Neutrophil (primary cell): ENCODE results near the gene CGB7.
"Not testable (repeated sequence)": the region's sequence is repeated elsewhere in the genome, so short reads cannot be mapped to it uniquely, and the experiment has no call there.

ENCODE experiments used
- H3K27ac ChIP-seq: fragments of 200-600 bp; sonication (generic); 2 replicates; pipeline ENCODE4 v1.5.1; 2016; ENCODE audit warnings: mild to moderate bottlenecking, moderate library complexity
- H3K27me3 ChIP-seq: fragments of 200-600 bp; sonication (generic); 2 replicates; pipeline ENCODE4 v1.6.0; 2016; ENCODE audit warnings: mild to moderate bottlenecking
- H3K36me3 ChIP-seq: fragments of 200-600 bp; sonication (generic); 2 replicates; pipeline ENCODE4 v1.5.1; 2017
- H3K4me1 ChIP-seq, 2 experiments: fragments of 200-600 bp in 1 of 2; sonication (generic) in 1 of 2; 1 replicate in 1 of 2; 2 replicates in 1 of 2; pipeline versions ENCODE4 v1.5.1 to v1.6.1; 2013 to 2016; ENCODE audit warnings: low read depth in 1 of 2, low read length in 1 of 2, mild to moderate bottlenecking in 1 of 2, moderate library complexity in 1 of 2; ENCODE audit not compliant: control insufficient read depth in 1 of 2, insufficient read depth in 1 of 2
- H3K4me3 ChIP-seq, 2 experiments: fragments of 200-600 bp in 1 of 2; sonication (generic) in 1 of 2; 1 replicate in 1 of 2; 2 replicates in 1 of 2; pipeline ENCODE4 v1.5.1; 2013 to 2016; ENCODE audit warnings: low read depth in 1 of 2, low read length in 1 of 2, mild to moderate bottlenecking in 1 of 2, moderate library complexity in 1 of 2
- H3K9me3 ChIP-seq: fragments of 200-600 bp; sonication (generic); 2 replicates; pipeline ENCODE4 v1.5.1; 2016
- CTCF ChIP-seq: fragments of 200-600 bp; sonication (generic); IDR thresholded peaks from 2 replicates; pipeline ENCODE4 v1.5.1; 2016; ENCODE audit warnings: antibody characterized with exemption

Gene CGB7

GRCh38 chr19:49061445-49061844, 3.9 kb upstream of the CGB7 start:
- TF ChIP-seq CTCF = no peak
- Histone ChIP-seq H3K4me3 (no peak overlapping the region), H3K4me1 (peaks cover 12 to 14% of the 10 kb centered on the region in 2 experiments), H3K36me3 (no peaks in the 10 kb centered on the region), H3K27me3 (peaks cover 100% of the 10 kb centered on the region), H3K27ac (no peak overlapping the region), H3K9me3 (no peaks in the 10 kb centered on the region)

GRCh38 chr19:49061000-49061399, 3.5 kb upstream of the CGB7 start:
- no peak for TF ChIP-seq CTCF
- Histone ChIP-seq H3K4me3 (no peak overlapping the region), H3K27me3 (peaks cover 100% of the 10 kb centered on the region), H3K27ac (no peak overlapping the region), H3K36me3 (no peaks in the 10 kb centered on the region), H3K4me1 (peaks cover 16 to 18% of the 10 kb centered on the region in 2 experiments), H3K9me3 (no peaks in the 10 kb centered on the region)

- Histone ChIP-seq H3K4me3 (no peak overlapping the region), H3K36me3 (no peaks in the 10 kb centered on the region), H3K4me1 (peaks cover 18 to 21% of the 10 kb centered on the region in 2 experiments), H3K27ac (no peak overlapping the region), H3K27me3 (peaks cover 93% of the 10 kb centered on the region), H3K9me3 (no peaks in the 10 kb centered on the region)
- TF ChIP-seq CTCF = no peak
These were observed 1.5 kb upstream of the CGB7 start for GRCh38 chr19:49059053-49059452.

GRCh38 chr19:49058562-49058961, 1.0 kb upstream of the CGB7 start:
- Histone ChIP-seq H3K27ac (no peak overlapping the region), H3K27me3 (peaks cover 89% of the 10 kb centered on the region), H3K36me3 (no peaks in the 10 kb centered on the region), H3K4me1 (peaks cover 18 to 21% of the 10 kb centered on the region in 2 experiments), H3K4me3 (no peak overlapping the region), H3K9me3 (no peaks in the 10 kb centered on the region)
- no peak for TF ChIP-seq CTCF

GRCh38 chr19:49056902-49057596, 500 bp downstream of the CGB7 start:
- Histone ChIP-seq H3K4me1 (peaks cover 18 to 21% of the 10 kb centered on the region in 2 experiments), H3K4me3 (peak overlapping the region in 1 of 2 experiments; percentile 62), H3K27me3 (peaks cover 78% of the 10 kb centered on the region)
- not testable (repeated sequence) for H3K9me3 ChIP-seq, H3K27ac ChIP-seq, H3K36me3 ChIP-seq

- Histone ChIP-seq H3K27me3 (peaks cover 71% of the 10 kb centered on the region), H3K4me1 (peaks cover 18 to 21% of the 10 kb centered on the region in 2 experiments)
- no peak for TF ChIP-seq CTCF
These were observed 1.2 kb downstream of the CGB7 start for GRCh38 chr19:49056101-49056901.

GRCh38 chr19:49050376-49051033, 7.0 kb downstream of the CGB7 start:
- H3K9me3 ChIP-seq, H3K4me3 ChIP-seq, H3K36me3 ChIP-seq, H3K27ac ChIP-seq, H3K4me1 ChIP-seq: not testable (repeated sequence)
- H3K27me3 ChIP-seq = peaks cover 13% of the 10 kb centered on the region

More at GRCh38 chr19:49056101-49056901, 1.2 kb downstream of the CGB7 start:
- Histone ChIP-seq H3K27ac (no peak overlapping the region), H3K36me3 (no peaks in the 10 kb centered on the region), H3K4me3 (peak overlapping the region; percentile 32 to 62), H3K9me3 (no peaks in the 10 kb centered on the region)

GRCh38 chr19:49049834-49050233, 7.7 kb downstream of the CGB7 start:
- H3K9me3 ChIP-seq, H3K36me3 ChIP-seq, H3K4me3 ChIP-seq, H3K27me3 ChIP-seq, H3K27ac ChIP-seq, H3K4me1 ChIP-seq: not testable (repeated sequence)
